NCI-H446 (cell line): Measurements from ENCODE around the gene NNT.
"Not testable (repeated sequence)": the region's sequence is repeated elsewhere in the genome, so short reads cannot be mapped to it uniquely, and the experiment has no call there.

Source experiments
- DNase-seq, 2 experiments: peaks; one replicate each; lab custom pipeline; 2025; lab: John Stamatoyannopoulos, UW

Gene NNT

GRCh38 chr5:43627028-43627427, 24.0 kb downstream of the NNT start:
- peak; percentile 47 to 69 for DNase-seq

GRCh38 chr5:43631182-43631910, 28.4 kb downstream of the NNT start:
- DNase-seq: peak; percentile 73 to 94

- DNase-seq: no peak
Observed at GRCh38 chr5:43634621-43635020, 31.6 kb downstream of the NNT start.

GRCh38 chr5:43635374-43635773, 32.4 kb downstream of the NNT start:
- DNase-seq: no peak

- no peak for DNase-seq
Observed at GRCh38 chr5:43636076-43636475, 33.1 kb downstream of the NNT start.

GRCh38 chr5:43637416-43637815, 34.4 kb downstream of the NNT start:
- no peak for DNase-seq

- no peak for DNase-seq
Observed at GRCh38 chr5:43638107-43638506, 35.1 kb downstream of the NNT start.

GRCh38 chr5:43638546-43638945, 35.6 kb downstream of the NNT start:
- DNase-seq: no peak

- DNase-seq: peak; percentile 38 to 73
Observed at GRCh38 chr5:43639566-43639965, 36.6 kb downstream of the NNT start.

- DNase-seq: peak in 1 of 2 experiments; percentile 25
Observed at GRCh38 chr5:43642428-43642827, 39.4 kb downstream of the NNT start.

GRCh38 chr5:43643327-43643726, 40.3 kb downstream of the NNT start:
- DNase-seq: no peak

GRCh38 chr5:43643750-43644149, 40.8 kb downstream of the NNT start:
- DNase-seq: peak; percentile 34 to 76

- no peak for DNase-seq
Observed at GRCh38 chr5:43646992-43647391, 44.0 kb downstream of the NNT start.

- DNase-seq: no peak
Observed at GRCh38 chr5:43647789-43648188, 44.8 kb downstream of the NNT start.

GRCh38 chr5:43648499-43649124, 45.6 kb downstream of the NNT start:
- no peak for DNase-seq

GRCh38 chr5:43649256-43649655, 46.3 kb downstream of the NNT start:
- no peak for DNase-seq

GRCh38 chr5:43652537-43653302, 49.7 kb downstream of the NNT start:
- DNase-seq: no peak

GRCh38 chr5:43658509-43658908, 55.5 kb downstream of the NNT start:
- DNase-seq: no peak

GRCh38 chr5:43659075-43659474, 56.1 kb downstream of the NNT start:
- no peak for DNase-seq

GRCh38 chr5:43661102-43661501, 58.1 kb downstream of the NNT start:
- DNase-seq: peak; percentile 56 to 67

GRCh38 chr5:43663916-43664315, 60.9 kb downstream of the NNT start:
- no peak for DNase-seq

GRCh38 chr5:43664501-43665040, 61.6 kb downstream of the NNT start:
- no peak for DNase-seq

GRCh38 chr5:43665749-43666148, 62.8 kb downstream of the NNT start:
- DNase-seq: not testable (repeated sequence)
